HG03439 (cell line): ENCODE results near the gene MGA.

Experiments used
- ATAC-seq: cut with Tn5 transposase; IDR thresholded peaks from one replicate; pipeline ENCODE4 v1.9.1; 2021; ENCODE audit warnings: mild to moderate bottlenecking, moderate library complexity; ENCODE audit not compliant: unreplicated experiment

MGA gene

GRCh38 chr15:41780266-41780665 lies 120.1 kb downstream of the MGA start:
- no peak for ATAC-seq

- no peak for ATAC-seq
These were observed 120.5 kb downstream of the MGA start for GRCh38 chr15:41780727-41781126.

- no peak for ATAC-seq
These were observed 122.4 kb downstream of the MGA start for GRCh38 chr15:41782371-41783282.

- no peak for ATAC-seq
These were observed 123.1 kb downstream of the MGA start for GRCh38 chr15:41783296-41783695.

GRCh38 chr15:41788262-41788661 lies 128.1 kb downstream of the MGA start:
- no peak for ATAC-seq

GRCh38 chr15:41789236-41789635 lies 129.0 kb downstream of the MGA start:
- ATAC-seq, result no peak

GRCh38 chr15:41789662-41790061 lies 129.5 kb downstream of the MGA start:
- no peak for ATAC-seq

- ATAC-seq, result no peak
These were observed 130.0 kb downstream of the MGA start for GRCh38 chr15:41790169-41790568.

GRCh38 chr15:41790756-41791546 lies 130.7 kb downstream of the MGA start:
- no peak for ATAC-seq

GRCh38 chr15:41791547-41791937 lies 131.3 kb downstream of the MGA start:
- no peak for ATAC-seq

- ATAC-seq, result no peak
These were observed 131.9 kb downstream of the MGA start for GRCh38 chr15:41792000-41792637.

- ATAC-seq, result no peak
These were observed 133.9 kb downstream of the MGA start for GRCh38 chr15:41794081-41794480.

GRCh38 chr15:41795996-41796856 lies 136.0 kb downstream of the MGA start:
- ATAC-seq, result no peak

GRCh38 chr15:41797201-41797944 lies 137.2 kb downstream of the MGA start:
- ATAC-seq, result no peak

- no peak for ATAC-seq
These were observed 138.6 kb downstream of the MGA start for GRCh38 chr15:41798607-41799487.

- no peak for ATAC-seq
These were observed 139.2 kb downstream of the MGA start for GRCh38 chr15:41799488-41799805.

GRCh38 chr15:41801185-41801584 lies 141.0 kb downstream of the MGA start:
- ATAC-seq, result no peak

GRCh38 chr15:41801850-41802455 lies 141.7 kb downstream of the MGA start:
- no peak for ATAC-seq

- ATAC-seq, result no peak
These were observed 144.2 kb downstream of the MGA start for GRCh38 chr15:41804361-41804760.
